RWPE1 (cell line): ENCODE measurements around the gene UNC45B.
"Not testable (repeated sequence)": the region's sequence is repeated elsewhere in the genome, so short reads cannot be mapped to it uniquely, and the experiment has no call there.

ENCODE experiments used
- CTCF ChIA-PET: fragments of 350-600 bp; sonication (Branson Sonifier 250); formaldehyde crosslinking; extraction: SDS; loops from one replicate; lab custom pipeline; 2021; lab: Yijun Ruan, JAX
- POLR2A ChIA-PET: fragments of 400-600 bp; formaldehyde crosslinking; extraction: SDS; loops from one replicate; lab custom pipeline; 2020; ENCODE audit warnings: antibody characterized with exemption; ENCODE audit not compliant: low non-redundant PET; lab: Yijun Ruan, JAX
- DNase-seq: peaks from one replicate; pipeline ENCODE4 v3.0.0; 2012; ENCODE audit warnings: low spot score
- H3K27ac ChIP-seq: fragments of 450-650 bp; 2 replicates; pipeline ENCODE4 v1.5.1; 2017
- CTCF ChIP-seq: fragments of 450-650 bp; conservative IDR thresholded peaks from 2 replicates; pipeline ENCODE4 v1.5.1; 2017; ENCODE audit warnings: low read depth, mild to moderate bottlenecking

The UNC45B gene

GRCh38 chr17:35167046-35167445 lies 19.4 kb downstream of the UNC45B start:
- DNase-seq, result no peak
- ChIA-PET CTCF (interaction anchor here (0.9 to 1.9 kb wide), 3 partner anchors 366 to 373 kb away, joined by 3 to 7 read pairs (median 3); partner anchors contain the start of gene SLFN12L), POLR2A (no interaction called here)
- TF ChIP-seq CTCF, result no peak
- no peak overlapping the region for H3K27ac ChIP-seq

GRCh38 chr17:35167666-35168065 lies 20.0 kb downstream of the UNC45B start:
- ChIA-PET CTCF (interaction anchor here (0.7 to 0.9 kb wide), 4 partner anchors 10 to 372 kb away, joined by 3 to 5 read pairs (median 3); partner anchors contain the start of gene SLFN12L), POLR2A (no interaction called here)
- H3K27ac ChIP-seq, result no peak overlapping the region
- TF ChIP-seq CTCF, result no peak
- no peak for DNase-seq

- no peak for DNase-seq
- no peak for TF ChIP-seq CTCF
- ChIA-PET CTCF (interaction anchor here (1.0 to 1.9 kb wide), 3 partner anchors 364 to 577 kb away, joined by 3 to 14 read pairs (median 6); no protein-coding TSS in a partner anchor), POLR2A (no interaction called here)
- H3K27ac ChIP-seq, result no peak overlapping the region
Observed at GRCh38 chr17:35169835-35170363, 22.3 kb downstream of the UNC45B start.

GRCh38 chr17:35170968-35171771 lies 23.6 kb downstream of the UNC45B start:
- ChIA-PET POLR2A (no interaction called here), CTCF (interaction anchor here (0.7 to 1.9 kb wide), 6 partner anchors 334 to 576 kb away, joined by 3 to 14 read pairs (median 4); no protein-coding TSS in a partner anchor)
- TF ChIP-seq CTCF, result peak; percentile 31
- DNase-seq, result peak; percentile 44
- no peak overlapping the region for H3K27ac ChIP-seq

GRCh38 chr17:35171834-35172233 lies 24.2 kb downstream of the UNC45B start:
- DNase-seq, result no peak
- ChIA-PET CTCF (interaction anchor here (0.7 to 1.9 kb wide), 3 partner anchors 362 to 1931 kb away, joined by 3 to 14 read pairs (median 6); no protein-coding TSS in a partner anchor), POLR2A (no interaction called here)
- H3K27ac ChIP-seq, result no peak overlapping the region
- TF ChIP-seq CTCF, result no peak

- POLR2A ChIA-PET, DNase-seq, H3K27ac ChIP-seq: not testable (repeated sequence)
- CTCF ChIA-PET, result interaction anchor here (0.6 to 0.7 kb wide), 3 partner anchors 362 to 1930 kb away, joined by 3 read pairs; no protein-coding TSS in a partner anchor
Observed at GRCh38 chr17:35172321-35172720, 24.7 kb downstream of the UNC45B start.
